ENCODE measurements around the gene SRXN1. TPM values are rescaled to one million over a fixed set of nuclear protein-coding genes. Genes with fewer than 3 reads are reported as not detected.

Gene SRXN1
- total and polyA plus RNA-seq, 9 of the 15 experiments (the other 6 are each of a cell fraction or from before 2014, with no cell fraction given): 6.8 to 36.4 (median 21.6) TPM

DNA sequence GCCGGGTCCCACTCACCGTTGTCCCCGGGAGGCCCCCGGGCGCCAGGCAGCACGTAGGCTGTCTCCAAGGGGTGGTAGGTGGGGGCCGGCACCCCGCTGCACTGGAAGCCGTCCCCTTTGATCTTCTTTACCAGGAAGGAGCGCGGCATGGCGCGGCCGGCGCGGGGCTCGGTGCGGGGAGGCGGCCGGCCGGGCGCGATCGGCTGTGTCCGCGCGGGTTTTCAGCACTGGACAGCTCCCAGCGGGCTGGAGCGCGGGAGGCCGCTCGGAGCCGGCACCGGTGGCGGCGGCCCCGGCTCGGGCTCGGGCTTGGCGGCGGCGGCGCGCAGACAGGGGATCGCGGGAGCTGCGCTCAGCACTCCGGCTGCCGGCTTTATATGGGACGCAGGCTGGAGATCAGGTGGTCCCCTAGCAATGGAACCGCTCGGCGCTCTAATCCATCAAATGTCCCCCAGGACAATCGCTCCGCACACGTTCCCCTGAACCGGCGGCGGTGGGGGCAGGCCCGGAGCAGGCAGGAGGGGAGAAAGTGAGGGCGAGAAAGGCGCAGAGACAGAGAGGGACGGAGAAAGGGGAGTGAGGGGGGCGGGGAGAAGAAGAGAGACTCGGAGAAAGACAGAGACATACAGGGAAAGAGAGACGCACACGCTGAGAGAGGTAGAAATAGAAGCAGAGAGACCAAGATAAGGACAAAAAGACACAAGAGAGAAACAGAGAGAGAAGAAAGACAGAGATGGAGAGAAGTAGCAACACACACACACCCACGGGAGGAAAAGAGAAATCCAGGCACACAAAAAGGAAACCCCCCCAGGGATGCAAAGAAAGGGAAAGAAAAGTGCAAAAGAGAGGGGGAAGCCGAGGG lies 22.7 kb upstream of the SRXN1 start, which contains the start of gene SCRT2 (continued):
- TF ChIP-seq, protein P1, sequence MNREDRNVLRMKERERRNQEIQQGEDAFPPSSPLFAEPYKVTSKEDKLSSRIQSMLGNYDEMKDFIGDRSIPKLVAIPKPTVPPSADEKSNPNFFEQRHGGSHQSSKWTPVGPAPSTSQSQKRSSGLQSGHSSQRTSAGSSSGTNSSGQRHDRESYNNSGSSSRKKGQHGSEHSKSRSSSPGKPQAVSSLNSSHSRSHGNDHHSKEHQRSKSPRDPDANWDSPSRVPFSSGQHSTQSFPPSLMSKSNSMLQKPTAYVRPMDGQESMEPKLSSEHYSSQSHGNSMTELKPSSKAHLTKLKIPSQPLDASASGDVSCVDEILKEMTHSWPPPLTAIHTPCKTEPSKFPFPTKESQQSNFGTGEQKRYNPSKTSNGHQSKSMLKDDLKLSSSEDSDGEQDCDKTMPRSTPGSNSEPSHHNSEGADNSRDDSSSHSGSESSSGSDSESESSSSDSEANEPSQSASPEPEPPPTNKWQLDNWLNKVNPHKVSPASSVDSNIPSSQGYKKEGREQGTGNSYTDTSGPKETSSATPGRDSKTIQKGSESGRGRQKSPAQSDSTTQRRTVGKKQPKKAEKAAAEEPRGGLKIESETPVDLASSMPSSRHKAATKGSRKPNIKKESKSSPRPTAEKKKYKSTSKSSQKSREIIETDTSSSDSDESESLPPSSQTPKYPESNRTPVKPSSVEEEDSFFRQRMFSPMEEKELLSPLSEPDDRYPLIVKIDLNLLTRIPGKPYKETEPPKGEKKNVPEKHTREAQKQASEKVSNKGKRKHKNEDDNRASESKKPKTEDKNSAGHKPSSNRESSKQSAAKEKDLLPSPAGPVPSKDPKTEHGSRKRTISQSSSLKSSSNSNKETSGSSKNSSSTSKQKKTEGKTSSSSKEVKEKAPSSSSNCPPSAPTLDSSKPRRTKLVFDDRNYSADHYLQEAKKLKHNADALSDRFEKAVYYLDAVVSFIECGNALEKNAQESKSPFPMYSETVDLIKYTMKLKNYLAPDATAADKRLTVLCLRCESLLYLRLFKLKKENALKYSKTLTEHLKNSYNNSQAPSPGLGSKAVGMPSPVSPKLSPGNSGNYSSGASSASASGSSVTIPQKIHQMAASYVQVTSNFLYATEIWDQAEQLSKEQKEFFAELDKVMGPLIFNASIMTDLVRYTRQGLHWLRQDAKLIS (CRISPR knock-in tag; IDR thresholded peaks at IDR 0.05): peak; percentile 55; the same call in 1 of the 2 replicates
- TF ChIP-seq LCOR (CRISPR knock-in tag; IDR thresholded peaks at IDR 0.05): no peak
- TF ChIP-seq ILK (tag; IDR thresholded peaks at IDR 0.05; ENCODE audit: borderline replicate concordance, low read depth): no peak
- TF ChIP-seq, protein P2, sequence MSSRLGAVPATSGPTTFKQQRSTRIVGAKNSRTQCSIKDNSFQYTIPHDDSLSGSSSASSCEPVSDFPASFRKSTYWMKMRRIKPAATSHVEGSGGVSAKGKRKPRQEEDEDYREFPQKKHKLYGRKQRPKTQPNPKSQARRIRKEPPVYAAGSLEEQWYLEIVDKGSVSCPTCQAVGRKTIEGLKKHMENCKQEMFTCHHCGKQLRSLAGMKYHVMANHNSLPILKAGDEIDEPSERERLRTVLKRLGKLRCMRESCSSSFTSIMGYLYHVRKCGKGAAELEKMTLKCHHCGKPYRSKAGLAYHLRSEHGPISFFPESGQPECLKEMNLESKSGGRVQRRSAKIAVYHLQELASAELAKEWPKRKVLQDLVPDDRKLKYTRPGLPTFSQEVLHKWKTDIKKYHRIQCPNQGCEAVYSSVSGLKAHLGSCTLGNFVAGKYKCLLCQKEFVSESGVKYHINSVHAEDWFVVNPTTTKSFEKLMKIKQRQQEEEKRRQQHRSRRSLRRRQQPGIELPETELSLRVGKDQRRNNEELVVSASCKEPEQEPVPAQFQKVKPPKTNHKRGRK (tag; IDR thresholded peaks at IDR 0.05): peak; percentile 72
- TF ChIP-seq, protein P3, sequence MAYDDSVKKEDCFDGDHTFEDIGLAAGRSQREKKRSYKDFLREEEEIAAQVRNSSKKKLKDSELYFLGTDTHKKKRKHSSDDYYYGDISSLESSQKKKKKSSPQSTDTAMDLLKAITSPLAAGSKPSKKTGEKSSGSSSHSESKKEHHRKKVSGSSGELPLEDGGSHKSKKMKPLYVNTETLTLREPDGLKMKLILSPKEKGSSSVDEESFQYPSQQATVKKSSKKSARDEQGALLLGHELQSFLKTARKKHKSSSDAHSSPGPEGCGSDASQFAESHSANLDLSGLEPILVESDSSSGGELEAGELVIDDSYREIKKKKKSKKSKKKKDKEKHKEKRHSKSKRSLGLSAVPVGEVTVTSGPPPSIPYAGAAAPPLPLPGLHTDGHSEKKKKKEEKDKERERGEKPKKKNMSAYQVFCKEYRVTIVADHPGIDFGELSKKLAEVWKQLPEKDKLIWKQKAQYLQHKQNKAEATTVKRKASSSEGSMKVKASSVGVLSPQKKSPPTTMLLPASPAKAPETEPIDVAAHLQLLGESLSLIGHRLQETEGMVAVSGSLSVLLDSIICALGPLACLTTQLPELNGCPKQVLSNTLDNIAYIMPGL (CRISPR knock-in tag; IDR thresholded peaks at IDR 0.05): no peak
- TF ChIP-seq, protein P4, sequence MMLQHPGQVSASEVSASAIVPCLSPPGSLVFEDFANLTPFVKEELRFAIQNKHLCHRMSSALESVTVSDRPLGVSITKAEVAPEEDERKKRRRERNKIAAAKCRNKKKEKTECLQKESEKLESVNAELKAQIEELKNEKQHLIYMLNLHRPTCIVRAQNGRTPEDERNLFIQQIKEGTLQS (IDR thresholded peaks at IDR 0.05): no peak
- TF ChIP-seq, protein P4 (CRISPR knock-in tag; conservative IDR thresholded peaks at IDR 0.05): no peak
- TF ChIP-seq PTBP1 (IDR thresholded peaks at IDR 0.05; ENCODE audit: low read depth, low read length): no peak
- TF ChIP-seq BDP1 (IDR thresholded peaks at IDR 0.05; ENCODE audit: insufficient read depth, insufficient read length): no peak
- TF ChIP-seq, protein P5, sequence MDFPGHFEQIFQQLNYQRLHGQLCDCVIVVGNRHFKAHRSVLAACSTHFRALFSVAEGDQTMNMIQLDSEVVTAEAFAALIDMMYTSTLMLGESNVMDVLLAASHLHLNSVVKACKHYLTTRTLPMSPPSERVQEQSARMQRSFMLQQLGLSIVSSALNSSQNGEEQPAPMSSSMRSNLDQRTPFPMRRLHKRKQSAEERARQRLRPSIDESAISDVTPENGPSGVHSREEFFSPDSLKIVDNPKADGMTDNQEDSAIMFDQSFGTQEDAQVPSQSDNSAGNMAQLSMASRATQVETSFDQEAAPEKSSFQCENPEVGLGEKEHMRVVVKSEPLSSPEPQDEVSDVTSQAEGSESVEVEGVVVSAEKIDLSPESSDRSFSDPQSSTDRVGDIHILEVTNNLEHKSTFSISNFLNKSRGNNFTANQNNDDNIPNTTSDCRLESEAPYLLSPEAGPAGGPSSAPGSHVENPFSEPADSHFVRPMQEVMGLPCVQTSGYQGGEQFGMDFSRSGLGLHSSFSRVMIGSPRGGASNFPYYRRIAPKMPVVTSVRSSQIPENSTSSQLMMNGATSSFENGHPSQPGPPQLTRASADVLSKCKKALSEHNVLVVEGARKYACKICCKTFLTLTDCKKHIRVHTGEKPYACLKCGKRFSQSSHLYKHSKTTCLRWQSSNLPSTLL (IDR thresholded peaks at IDR 0.05): no peak
- no peak for TF ChIP-seq HDAC6 (IDR thresholded peaks at IDR 0.05; ENCODE audit: low read depth, low read length)

All from K562 (cell line).